ENCODE results near the gene MAMSTR.

GRCh38 chr19:48722196-48722708 is 2.7 kb upstream of the MAMSTR start:
- no peak for TF ChIP-seq ZFP36 (IDR thresholded peaks at IDR 0.05; ENCODE audit: low read depth, low read length, partially characterized antibody)
- no peak for TF ChIP-seq POLR2AphosphoS5 (IDR thresholded peaks at IDR 0.05; ENCODE audit: control insufficient read depth, insufficient read depth, low read depth, low read length)
- TF ChIP-seq HNRNPL (IDR thresholded peaks at IDR 0.05; ENCODE audit: low read depth, low read length), result no peak
- no peak for TF ChIP-seq CTCF (IDR thresholded peaks at IDR 0.05 in 2 of 3, conservative IDR thresholded peaks at IDR 0.05 in 1 of 3; ENCODE audit: insufficient read depth in 2 of 3, low read depth in 1 of 3, low read length in 3 of 3)
- TF ChIP-seq KDM1A (IDR thresholded peaks at IDR 0.05), result no peak
- TF ChIP-seq BCLAF1 (IDR thresholded peaks at IDR 0.05; ENCODE audit: borderline replicate concordance in 1 of 2, control insufficient read depth in 1 of 2, low read depth in 2 of 2, low read length in 1 of 2), result no peak
- no peak for TF ChIP-seq ZNF449 (CRISPR knock-in tag; IDR thresholded peaks at IDR 0.05)
- no peak for TF ChIP-seq ZBTB12 (CRISPR knock-in tag; IDR thresholded peaks at IDR 0.05)
- no peak for TF ChIP-seq EP300 (IDR thresholded peaks at IDR 0.05; ENCODE audit: low read length)

All from K562 (cell line).